NCI-H82 treated with DMSO at 0.1 percent for 48 hours (cell line): ENCODE results near the gene PSMB5.

Experiments
- DNase-seq: peaks from one replicate; lab custom pipeline; 2025; ENCODE audit not compliant: unreplicated experiment; lab: John Stamatoyannopoulos, UW

PSMB5 gene

GRCh38 chr14:22996768-22997654 lies 37.7 kb downstream of the PSMB5 start:
- DNase-seq: peak; percentile 35

DNA sequence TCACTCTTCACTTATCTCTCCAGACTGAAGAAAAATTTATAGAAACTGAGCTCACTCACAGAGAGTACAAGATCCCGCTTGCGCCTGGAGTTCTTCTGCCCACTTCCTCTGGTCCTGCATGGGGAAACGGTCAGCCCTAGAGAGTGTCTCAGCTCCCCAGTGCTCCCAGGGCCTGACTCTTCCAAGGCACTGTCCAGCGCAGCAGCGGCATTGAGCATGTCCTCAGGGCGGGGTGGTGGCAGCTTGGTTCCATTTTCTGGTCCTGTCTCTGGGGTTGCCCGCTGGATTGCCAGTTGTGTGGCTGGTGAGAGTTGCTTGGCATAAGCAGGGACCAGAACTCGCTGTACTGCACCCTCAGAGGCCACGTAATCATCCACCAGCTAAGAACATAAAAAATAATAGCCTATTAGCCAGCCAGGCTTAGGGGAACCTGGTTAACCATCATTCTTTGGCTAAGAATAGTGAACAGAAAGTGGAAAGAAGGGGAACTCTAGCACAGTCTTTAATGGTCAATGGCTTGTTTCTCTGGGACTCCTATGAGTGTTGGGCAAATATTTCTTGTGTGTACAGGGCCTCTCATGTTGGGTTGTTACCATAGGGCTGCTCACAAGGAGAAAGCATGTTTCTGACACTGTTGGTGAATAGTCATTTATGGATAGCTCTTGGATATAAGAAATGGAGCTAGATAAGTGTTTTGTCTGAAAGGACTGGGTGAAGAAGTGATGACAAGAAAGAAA lies 38.6 kb downstream of the PSMB5 start:
- no peak for DNase-seq

- DNase-seq: peak; percentile 24
Measured at GRCh38 chr14:22994762-22995275, 39.9 kb downstream of the PSMB5 start.

DNA sequence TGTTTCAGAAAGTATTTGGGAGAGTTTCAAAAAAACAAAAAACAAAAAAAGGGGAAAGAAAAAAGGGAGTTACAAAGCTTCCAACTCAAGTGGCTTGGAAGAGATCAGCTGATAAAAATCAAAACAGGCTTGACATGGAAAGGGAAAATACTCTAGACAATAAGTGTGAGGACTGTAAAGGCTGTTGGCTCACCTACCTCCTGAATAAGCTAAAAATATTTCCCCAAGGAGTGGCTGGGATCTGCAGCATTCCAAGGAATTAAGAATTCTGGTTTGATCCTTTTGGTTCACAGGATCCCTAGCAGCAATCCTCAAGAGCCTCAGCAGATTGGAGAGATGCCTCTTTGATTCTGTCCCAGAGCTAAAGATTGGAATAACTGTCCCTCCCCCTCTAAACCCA lies 41.2 kb downstream of the PSMB5 start:
- no peak for DNase-seq

GRCh38 chr14:22991852-22992251 lies 42.8 kb downstream of the PSMB5 start:
- DNase-seq: no peak

- DNase-seq: no peak
Measured at GRCh38 chr14:22987291-22987690, 47.4 kb downstream of the PSMB5 start.

GRCh38 chr14:22986508-22987054 lies 48.1 kb downstream of the PSMB5 start:
- peak; percentile 30 for DNase-seq

GRCh38 chr14:22985894-22986507 lies 48.7 kb downstream of the PSMB5 start:
- no peak for DNase-seq

- DNase-seq: no peak
Measured at GRCh38 chr14:22984959-22985658, 49.6 kb downstream of the PSMB5 start.

- DNase-seq: peak; percentile 22
Measured at GRCh38 chr14:22982477-22983245, 52.0 kb downstream of the PSMB5 start, which contains the start of gene AJUBA. AJUBA (minus strand) TSS chr14:22982551; CDS start chr14:22982266, 285 bp downstream.

DNA sequence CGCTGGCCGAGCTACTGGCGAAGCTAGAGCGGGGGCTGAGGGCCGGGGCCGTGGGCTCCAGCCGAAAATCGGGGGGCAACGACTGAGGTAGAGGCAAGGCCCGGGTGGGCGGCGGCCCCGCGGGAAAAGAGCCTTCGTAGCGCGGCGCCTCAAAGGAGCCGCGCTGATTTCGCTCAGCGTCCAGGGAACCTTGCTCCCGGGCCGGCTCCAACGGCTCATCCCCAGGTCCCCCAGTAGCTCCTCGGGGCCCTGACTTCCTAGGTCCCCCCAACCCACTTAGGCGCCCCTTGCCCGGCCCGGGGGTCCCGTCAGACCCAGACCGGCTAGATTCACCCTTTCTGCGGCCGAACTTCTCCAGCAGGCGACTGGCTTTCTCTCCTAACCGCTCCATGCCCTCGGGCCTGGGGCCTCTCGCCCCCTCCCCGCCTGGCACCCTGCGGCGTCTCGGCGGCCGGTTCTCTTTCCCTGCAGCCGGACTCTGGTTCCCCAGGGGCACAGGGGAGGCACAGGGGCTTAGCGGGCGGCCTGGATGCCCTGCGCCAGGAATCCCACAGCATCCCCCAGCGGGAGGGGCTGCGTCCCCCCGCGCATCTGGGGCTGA lies 52.7 kb downstream of the PSMB5 start:
- DNase-seq: no peak

- DNase-seq: no peak
Measured at GRCh38 chr14:22981090-22981875, 53.4 kb downstream of the PSMB5 start.

DNA sequence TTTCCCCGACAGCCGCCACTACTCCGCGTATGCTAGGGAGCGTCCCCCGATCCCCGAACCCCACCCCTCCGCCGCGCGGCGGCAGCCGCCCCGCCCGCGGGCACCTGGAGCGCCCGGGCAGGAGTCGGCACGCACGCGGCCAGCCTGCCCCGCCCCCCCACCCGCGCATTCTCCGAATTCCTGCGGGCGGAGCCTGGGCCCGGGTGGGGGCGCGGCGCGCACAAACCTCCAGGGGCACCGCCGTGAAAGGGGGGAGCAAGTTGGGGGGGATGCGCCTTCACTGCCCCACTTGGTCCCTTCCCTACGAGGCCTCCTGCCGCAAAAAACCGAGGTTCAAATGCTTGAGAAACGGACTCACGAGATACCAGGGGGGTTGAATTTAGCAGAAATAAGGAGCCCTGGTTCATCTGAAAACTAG lies 54.0 kb downstream of the PSMB5 start:
- DNase-seq: no peak

DNA sequence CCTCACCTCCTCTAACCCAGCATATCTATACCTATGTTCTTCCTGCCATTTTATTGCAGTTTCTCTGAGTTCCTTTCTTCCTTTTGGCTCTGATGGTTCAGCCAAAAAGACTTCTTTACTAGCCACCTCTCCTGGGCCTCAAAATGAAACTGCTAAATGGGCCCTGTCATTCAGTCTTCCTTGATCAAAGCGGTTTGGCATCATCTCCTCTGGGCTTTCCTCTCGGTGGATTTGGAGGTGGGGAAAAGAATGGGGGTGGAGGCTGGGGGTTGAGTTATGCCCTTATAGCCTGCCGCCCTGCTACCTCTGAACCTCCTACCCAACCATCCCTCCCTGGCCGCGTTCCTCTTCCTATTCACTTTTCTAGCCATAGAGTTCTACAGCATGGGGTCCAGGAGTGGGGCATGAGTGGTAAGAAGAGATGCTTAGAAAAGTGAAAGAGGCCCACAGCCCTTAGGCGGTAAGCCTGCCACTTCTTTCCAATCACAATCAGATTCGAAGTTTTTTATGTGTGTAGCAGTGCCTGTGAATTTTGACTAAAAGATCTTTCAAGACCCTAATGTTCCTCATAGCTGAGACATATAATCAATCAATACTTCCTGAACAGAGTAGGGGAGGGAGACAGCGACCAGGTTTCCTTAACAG lies 54.8 kb downstream of the PSMB5 start:
- DNase-seq: no peak

DNA sequence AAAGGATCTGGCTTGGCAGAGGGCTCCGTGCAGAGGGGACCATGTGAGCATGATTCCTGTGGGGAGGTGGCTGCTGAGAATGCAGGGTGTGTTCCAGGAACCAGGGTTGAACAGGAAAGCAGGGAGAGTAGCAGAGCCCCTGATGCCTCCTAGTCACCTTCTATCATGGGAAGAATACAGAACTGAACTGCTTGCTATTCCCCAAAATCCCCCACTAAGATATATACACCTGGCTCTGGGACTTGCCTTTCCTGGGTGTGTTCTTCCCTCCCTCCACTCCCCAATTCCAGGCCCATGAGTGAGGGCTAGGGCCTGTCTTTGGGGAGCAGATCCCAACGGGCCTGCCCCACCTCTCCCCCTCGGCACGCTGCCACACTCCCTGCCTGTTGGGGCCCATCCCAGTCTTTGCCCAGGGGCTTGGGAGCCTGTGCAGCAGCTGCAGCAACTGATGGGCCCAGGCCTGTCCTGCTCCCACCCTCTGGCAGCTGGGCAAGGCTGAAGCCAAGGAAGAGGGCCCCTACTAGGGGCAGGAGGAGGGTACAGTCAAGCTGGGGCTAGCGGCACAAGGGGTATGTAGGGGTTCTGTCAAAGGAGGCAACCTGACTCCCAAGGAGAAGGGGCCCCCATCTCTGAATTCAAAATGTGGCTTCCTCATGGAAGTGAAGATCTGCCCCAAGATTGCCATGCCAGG lies 55.6 kb downstream of the PSMB5 start:
- no peak for DNase-seq

DNA sequence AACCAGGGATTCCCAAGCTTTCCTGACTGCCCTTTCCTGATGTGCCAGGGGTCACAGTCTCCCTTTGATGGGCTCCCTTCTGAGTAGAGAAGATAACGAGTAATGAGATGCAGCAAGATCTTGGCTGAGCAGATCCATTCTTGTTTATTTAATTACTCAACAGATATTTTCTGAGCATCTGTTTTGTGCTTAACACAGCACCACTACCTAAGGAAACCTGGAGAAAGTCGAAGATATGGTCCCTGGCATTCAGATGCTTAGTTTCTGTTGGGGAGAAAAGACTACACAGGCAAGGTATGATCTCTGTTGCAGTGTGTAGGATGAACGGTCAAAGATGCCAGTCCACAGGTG lies 56.2 kb downstream of the PSMB5 start:
- no peak for DNase-seq

DNA sequence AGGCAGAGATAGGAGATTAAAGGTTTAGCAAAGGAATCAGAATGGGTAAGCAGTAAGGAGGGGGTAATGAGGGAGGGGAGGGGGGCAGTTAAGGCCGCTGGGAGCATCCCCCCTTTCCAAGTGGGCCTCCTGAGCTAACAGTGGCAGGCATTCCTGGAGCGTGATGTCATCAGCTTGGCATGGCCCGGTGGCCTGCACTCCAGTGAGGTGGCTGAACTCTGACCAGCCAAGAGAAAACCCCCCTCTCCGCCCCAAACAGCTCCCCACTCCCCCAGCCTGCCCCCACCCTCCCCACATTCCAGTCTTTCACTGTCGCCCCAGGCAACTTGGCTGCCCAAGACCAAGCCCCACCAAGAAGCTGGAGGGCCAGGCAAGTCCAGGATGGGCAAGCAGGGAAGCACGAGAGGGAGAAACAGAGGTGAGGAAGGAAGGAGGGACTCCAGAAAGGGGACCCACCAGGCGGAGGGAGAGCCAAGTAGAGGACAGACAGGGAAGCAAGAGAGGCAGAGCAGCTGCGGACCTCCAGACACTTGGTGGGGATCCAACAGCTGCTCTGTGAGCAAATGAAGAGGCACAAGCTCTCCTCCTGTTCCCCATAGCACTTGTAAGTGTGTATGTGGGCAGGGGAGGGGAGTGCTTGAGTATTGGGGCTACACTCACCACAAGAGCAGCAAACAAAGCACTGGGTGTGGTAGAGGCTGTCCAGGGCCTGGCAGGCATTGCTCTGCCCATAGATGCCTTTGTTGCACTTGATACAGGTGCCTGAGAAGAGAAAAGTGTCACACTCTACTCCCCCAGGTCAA lies 56.8 kb downstream of the PSMB5 start:
- peak; percentile 69 for DNase-seq
